Caco-2 (cell line): ENCODE results near the gene ZNF316. TPM values are rescaled to one million over a fixed set of nuclear protein-coding genes. Genes with fewer than 3 reads are reported as not detected.
A peak's percentile ranks its signal among the peaks of the same experiment; 100 is the strongest.

Source experiments
- BruUV-seq: library from RNA; stranded (reverse); fragments of 400-500 nt; replicated peaks from 2 replicates; lab custom pipeline; 2021; lab: Mats Ljungman, UMichigan
- CTCF ChIA-PET: fragments of 300-600 bp; sonication (Branson Sonifier 250); formaldehyde crosslinking; loops from one replicate; lab custom pipeline; 2022; ENCODE audit warnings: antibody characterized with exemption; lab: Charles Lee
- POLR2A ChIA-PET: fragments of 300-600 bp; sonication (Branson Sonifier 250); formaldehyde crosslinking; loops from one replicate; lab custom pipeline; 2022; ENCODE audit warnings: antibody characterized with exemption; lab: Charles Lee
- DNase-seq, 2 experiments: peaks; one replicate each; pipeline versions ENCODE4 v3.0.0 to v3.0.0-alpha.2; 2020 to 2022
- H3K27me3 ChIP-seq: replicated peaks from 2 replicates; pipeline ENCODE4 v1.6.0; 2011; ENCODE audit warnings: low read length; ENCODE audit not compliant: control insufficient read depth, insufficient read depth
- H3K36me3 ChIP-seq: 2 replicates; pipeline ENCODE4 v1.5.1; 2011; ENCODE audit warnings: low read length; ENCODE audit not compliant: control insufficient read depth, insufficient read depth
- H3K4me1 ChIP-seq: fragments of 250-450 bp; sonication (Bioruptor Pico); 2 replicates; pipeline ENCODE4 v1.5.1; 2020; ENCODE audit warnings: mild to moderate bottlenecking
- H3K4me3 ChIP-seq: 2 replicates; pipeline ENCODE4 v1.5.1; 2011; ENCODE audit warnings: low read depth, mild to moderate bottlenecking, control low read depth, low read length
- H3K9me3 ChIP-seq: fragments of 250-450 bp; sonication (Bioruptor Pico); 2 replicates; pipeline ENCODE4 v1.5.1; 2020; ENCODE audit warnings: mild to moderate bottlenecking, moderate library complexity
- H3K27ac Mint-ChIP-seq: one replicate; pipeline ENCODE4 v1.8.0; 2022; ENCODE audit warnings: mixed read lengths; ENCODE audit not compliant: unreplicated experiment
- H3K27me3 Mint-ChIP-seq: one replicate; pipeline ENCODE4 v1.8.0; 2022; ENCODE audit warnings: mixed read lengths; ENCODE audit not compliant: insufficient read depth, unreplicated experiment
- H3K36me3 Mint-ChIP-seq: one replicate; pipeline ENCODE4 v1.8.0; 2022; ENCODE audit warnings: mild to moderate bottlenecking, mixed read lengths; ENCODE audit not compliant: insufficient read depth, unreplicated experiment
- H3K4me1 Mint-ChIP-seq: one replicate; pipeline ENCODE4 v1.8.0; 2022; ENCODE audit warnings: low read depth, mixed read lengths; ENCODE audit not compliant: unreplicated experiment
- H3K4me3 Mint-ChIP-seq: one replicate; pipeline ENCODE4 v1.8.0; 2022; ENCODE audit warnings: mild to moderate bottlenecking, moderate library complexity, mixed read lengths; ENCODE audit not compliant: unreplicated experiment
- H3K9me3 Mint-ChIP-seq: one replicate; pipeline ENCODE4 v1.8.0; 2022; ENCODE audit warnings: mixed read lengths; ENCODE audit not compliant: unreplicated experiment
- intact Hi-C: fragments of 100-400 bp; cut with micrococcal nuclease; formaldehyde crosslinking; loops from one replicate; pipeline ENCODE4 v1.10.0; 2022; ENCODE audit not compliant: unreplicated experiment
- total RNA-seq: library from RNA; stranded (reverse); gene quantifications from 2 replicates; pipeline ENCODE4 v1.2.3, GENCODE V29; 2022
- TF ChIP-seq, protein P1 (sequence below), 2 experiments: fragments of 200-600 bp in 1 of 2; IDR thresholded peaks; 1 replicate in 1 of 2; 2 replicates in 1 of 2; pipeline versions ENCODE4 v1.5.1 to v1.8.0; 2011 to 2022; ENCODE audit warnings: antibody characterized with exemption in 1 of 2, control low read depth in 1 of 2, inconsistent platforms in 1 of 2, low read depth in 1 of 2, low read length in 1 of 2, mild to moderate bottlenecking in 1 of 2, moderate library complexity in 1 of 2; ENCODE audit not compliant: insufficient read depth in 1 of 2, severe bottlenecking in 1 of 2, unreplicated experiment in 1 of 2

The ZNF316 gene
- total RNA-seq, 1 experiment from 2014 or later = 34.3 TPM

DNA sequence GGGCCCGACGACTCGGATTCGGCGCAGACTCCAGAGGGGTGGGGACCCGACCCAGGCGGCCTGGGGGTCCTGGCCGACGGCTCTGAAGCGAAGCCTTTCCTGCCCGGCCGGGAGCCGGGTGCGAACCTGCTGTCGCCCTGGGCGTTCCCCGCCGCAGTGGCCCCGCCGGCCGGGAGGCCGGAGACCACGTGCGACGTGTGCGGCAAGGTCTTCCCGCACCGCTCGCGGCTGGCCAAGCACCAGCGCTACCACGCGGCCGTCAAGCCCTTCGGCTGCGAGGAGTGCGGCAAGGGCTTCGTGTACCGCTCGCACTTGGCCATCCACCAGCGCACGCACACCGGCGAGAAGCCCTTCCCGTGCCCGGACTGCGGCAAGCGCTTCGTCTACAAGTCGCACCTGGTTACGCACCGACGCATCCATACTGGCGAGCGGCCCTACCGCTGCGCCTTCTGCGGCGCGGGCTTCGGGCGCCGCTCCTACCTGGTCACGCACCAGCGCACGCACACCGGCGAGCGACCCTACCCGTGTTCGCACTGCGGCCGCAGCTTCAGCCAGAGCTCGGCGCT, 15.4 kb downstream of the ZNF316 start:
- no peak for DNase-seq
- TF ChIP-seq, protein P1, sequence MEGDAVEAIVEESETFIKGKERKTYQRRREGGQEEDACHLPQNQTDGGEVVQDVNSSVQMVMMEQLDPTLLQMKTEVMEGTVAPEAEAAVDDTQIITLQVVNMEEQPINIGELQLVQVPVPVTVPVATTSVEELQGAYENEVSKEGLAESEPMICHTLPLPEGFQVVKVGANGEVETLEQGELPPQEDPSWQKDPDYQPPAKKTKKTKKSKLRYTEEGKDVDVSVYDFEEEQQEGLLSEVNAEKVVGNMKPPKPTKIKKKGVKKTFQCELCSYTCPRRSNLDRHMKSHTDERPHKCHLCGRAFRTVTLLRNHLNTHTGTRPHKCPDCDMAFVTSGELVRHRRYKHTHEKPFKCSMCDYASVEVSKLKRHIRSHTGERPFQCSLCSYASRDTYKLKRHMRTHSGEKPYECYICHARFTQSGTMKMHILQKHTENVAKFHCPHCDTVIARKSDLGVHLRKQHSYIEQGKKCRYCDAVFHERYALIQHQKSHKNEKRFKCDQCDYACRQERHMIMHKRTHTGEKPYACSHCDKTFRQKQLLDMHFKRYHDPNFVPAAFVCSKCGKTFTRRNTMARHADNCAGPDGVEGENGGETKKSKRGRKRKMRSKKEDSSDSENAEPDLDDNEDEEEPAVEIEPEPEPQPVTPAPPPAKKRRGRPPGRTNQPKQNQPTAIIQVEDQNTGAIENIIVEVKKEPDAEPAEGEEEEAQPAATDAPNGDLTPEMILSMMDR (IDR thresholded peaks at IDR 0.05; ENCODE audit: insufficient read depth in 1 of 2, low read depth in 1 of 2, low read length in 1 of 2, severe bottlenecking in 1 of 2, unreplicated experiment in 1 of 2) = no peak
- Histone ChIP-seq H3K9me3 (no peaks in the 10 kb centered on the region), H3K4me3 (no peak overlapping the region), H3K36me3 (peaks cover 10% of the 10 kb centered on the region), H3K4me1 (no peaks in the 10 kb centered on the region), H3K27me3 (no peaks in the 10 kb centered on the region)
- Mint-ChIP-seq H3K9me3 (no peaks in the 10 kb centered on the region), H3K27ac (no peak overlapping the region), H3K27me3 (no peaks in the 10 kb centered on the region), H3K4me3 (no peak overlapping the region), H3K4me1 (no peaks in the 10 kb centered on the region), H3K36me3 (peaks cover 55% of the 10 kb centered on the region)
- intact Hi-C loops = no loop called here
- ChIA-PET CTCF (no interaction called here), POLR2A (no interaction called here)
- no TSS peak for BruUV-seq

DNA sequence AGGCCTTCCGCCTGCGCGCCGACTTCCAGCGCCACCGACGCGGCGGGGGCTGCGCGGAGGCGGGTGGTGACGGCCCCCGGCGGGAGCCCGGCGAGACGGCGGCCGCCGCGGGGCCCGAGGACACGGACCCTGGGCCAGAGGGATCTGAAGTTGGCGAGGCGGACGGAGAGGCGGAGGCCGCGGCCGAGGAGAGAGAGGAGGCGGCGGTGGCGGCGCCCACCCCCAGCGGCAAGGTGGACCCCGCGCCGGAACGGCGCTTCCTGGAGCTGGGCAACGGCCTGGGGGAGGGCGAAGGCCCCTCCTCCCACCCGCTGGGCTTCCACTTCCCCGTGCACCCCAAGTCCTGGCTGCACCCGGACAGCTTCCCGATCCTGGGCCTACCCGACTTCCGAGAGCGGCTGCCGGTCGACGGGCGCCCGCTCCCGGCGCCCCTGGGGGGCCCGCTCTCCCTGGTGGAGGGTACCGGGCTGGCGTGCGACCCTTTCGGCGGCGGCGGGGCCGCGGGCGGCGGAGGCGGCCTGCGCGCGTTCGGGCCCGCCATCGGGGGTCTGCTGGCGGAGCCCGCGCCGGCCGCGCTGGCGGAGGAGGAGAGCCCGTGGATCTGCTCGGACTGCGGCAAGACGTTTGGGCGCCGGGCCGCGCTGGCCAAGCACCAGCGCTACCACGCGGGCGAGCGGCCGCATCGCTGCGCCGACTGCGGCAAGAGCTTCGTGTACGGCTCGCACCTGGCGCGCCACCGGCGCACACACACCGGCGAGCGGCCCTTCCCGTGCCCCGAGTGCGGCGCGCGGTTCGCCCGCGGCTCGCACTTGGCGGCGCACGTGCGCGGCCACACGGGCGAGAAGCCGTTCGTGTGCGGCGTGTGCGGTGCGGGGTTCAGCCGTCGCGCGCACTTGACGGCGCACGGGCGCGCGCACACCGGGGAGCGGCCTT, 16.2 kb downstream of the ZNF316 start:
- no peak overlapping the region for H3K27ac Mint-ChIP-seq
- Histone ChIP-seq H3K4me1 (no peaks in the 10 kb centered on the region), H3K9me3 (no peaks in the 10 kb centered on the region), H3K36me3 (peaks cover 10% of the 10 kb centered on the region), H3K27me3 (no peaks in the 10 kb centered on the region), H3K4me3 (no peak overlapping the region)
- no peak overlapping the region for H3K4me3 Mint-ChIP-seq
- no peak for DNase-seq
- BruUV-seq = no TSS peak
- intact Hi-C loops = no loop called here
- H3K27me3 Mint-ChIP-seq = no peaks in the 10 kb centered on the region
- ChIA-PET POLR2A (no interaction called here), CTCF (no interaction called here)
- no peaks in the 10 kb centered on the region for H3K9me3 Mint-ChIP-seq
- no peaks in the 10 kb centered on the region for H3K4me1 Mint-ChIP-seq
- TF ChIP-seq, protein P1 (IDR thresholded peaks at IDR 0.05; ENCODE audit: insufficient read depth in 1 of 2, low read depth in 1 of 2, low read length in 1 of 2, severe bottlenecking in 1 of 2, unreplicated experiment in 1 of 2) = no peak
- peaks cover 50% of the 10 kb centered on the region for H3K36me3 Mint-ChIP-seq

DNA sequence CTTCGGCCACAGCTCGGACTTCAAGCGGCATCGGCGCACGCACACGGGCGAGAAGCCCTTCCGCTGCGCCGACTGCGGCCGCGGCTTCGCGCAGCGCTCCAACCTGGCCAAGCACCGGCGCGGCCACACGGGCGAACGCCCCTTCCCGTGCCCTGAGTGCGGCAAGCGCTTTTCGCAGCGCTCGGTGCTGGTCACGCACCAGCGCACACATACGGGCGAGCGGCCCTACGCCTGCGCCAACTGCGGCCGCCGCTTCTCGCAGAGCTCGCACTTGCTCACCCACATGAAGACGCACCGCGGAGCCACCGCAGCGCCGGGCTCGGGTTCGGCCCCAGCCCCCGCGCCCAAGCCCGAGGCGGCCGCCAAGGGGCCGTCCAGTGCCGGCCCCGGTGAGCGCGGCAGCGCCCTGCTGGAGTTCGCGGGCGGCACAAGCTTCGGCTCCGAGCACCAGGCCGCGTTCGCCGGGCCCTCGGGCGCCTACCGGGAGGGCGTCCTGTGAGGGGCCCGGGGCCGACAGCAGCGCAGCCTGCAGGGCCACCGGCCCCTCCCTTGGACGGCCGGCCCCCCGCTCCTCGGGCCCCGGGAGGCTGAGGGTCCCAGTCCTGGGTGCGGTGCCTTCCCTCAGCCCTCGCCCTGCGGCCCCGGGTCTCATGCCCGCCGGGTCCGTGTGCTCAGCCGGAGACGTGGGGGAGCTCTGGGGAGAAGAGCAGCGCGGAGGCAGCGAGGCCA, 17.2 kb downstream of the ZNF316 start:
- Mint-ChIP-seq H3K9me3 (no peaks in the 10 kb centered on the region), H3K27me3 (no peaks in the 10 kb centered on the region), H3K4me3 (no peak overlapping the region), H3K4me1 (no peaks in the 10 kb centered on the region), H3K36me3 (peaks cover 49% of the 10 kb centered on the region), H3K27ac (peak overlapping the region; percentile 63)
- BruUV-seq = no TSS peak
- intact Hi-C loops = no loop called here
- ChIA-PET CTCF (no interaction called here), POLR2A (no interaction called here)
- Histone ChIP-seq H3K4me3 (no peak overlapping the region), H3K36me3 (peaks cover 10% of the 10 kb centered on the region), H3K4me1 (no peaks in the 10 kb centered on the region), H3K9me3 (no peaks in the 10 kb centered on the region), H3K27me3 (no peaks in the 10 kb centered on the region)
- DNase-seq = no peak
- TF ChIP-seq, protein P1 (IDR thresholded peaks at IDR 0.05; ENCODE audit: insufficient read depth in 1 of 2, low read depth in 1 of 2, low read length in 1 of 2, severe bottlenecking in 1 of 2, unreplicated experiment in 1 of 2) = no peak
